HUDEP-2 (cell line): Measurements from ENCODE around the gene RTP5.

ENCODE experiments used
- DNase-seq, 76 experiments: peaks; one replicate each; lab custom pipeline; 2025; ENCODE audit not compliant: unreplicated experiment in 76 of 76; lab: John Stamatoyannopoulos, UW

The RTP5 gene

DNA sequence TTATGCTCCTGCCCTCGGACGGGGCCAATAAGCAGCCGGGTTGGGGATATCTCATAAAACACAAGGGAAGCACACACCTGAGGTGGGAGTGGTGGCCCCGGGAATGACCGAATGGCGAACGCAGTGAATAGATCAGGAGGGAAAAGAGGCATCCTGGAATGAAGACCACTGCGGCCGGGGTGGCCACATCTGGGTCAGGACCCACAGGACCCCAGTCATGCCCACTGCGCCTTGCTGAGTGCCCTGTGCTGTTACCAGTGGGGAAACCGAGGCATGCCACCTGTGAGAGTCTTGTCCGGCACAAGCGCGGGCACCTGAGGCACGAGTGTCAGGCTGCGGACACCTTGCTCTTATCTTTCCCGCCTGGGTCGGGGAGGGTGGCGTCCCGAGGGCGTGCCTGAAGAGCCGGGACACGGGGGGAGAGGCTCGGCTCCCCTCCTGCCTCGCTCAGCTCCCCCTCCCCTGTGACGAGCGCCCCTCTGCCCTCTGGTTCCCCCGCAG lies 12.4 kb upstream of the RTP5 start:
- DNase-seq: no peak

DNA sequence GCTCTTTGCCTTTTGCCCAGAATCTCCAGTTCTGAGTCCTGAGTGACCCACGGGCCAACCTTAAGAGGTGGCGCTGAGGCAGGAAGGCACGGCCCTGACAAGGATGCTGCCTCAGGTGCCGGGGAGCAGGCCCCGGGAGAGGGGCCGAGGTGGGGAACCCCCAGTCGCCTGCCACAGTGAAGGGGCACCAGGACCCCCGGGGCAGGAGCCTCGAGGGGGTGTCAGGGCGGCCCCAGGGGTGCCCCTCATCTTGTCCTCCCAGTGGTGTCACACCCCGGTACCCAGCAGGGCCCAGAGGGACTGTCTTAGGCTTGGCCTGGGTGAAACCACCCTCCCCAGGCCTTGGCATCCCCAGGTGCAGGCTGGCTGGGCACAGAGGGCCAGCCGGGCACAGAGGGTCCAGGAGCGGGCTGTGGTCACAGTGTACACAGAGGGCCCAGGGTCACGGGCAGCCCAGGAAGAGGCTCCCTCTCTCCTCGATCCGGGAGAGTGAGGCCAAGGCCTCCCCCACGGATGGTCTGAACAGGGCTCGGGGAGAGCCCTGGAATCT lies 11.9 kb upstream of the RTP5 start:
- DNase-seq: no peak

DNA sequence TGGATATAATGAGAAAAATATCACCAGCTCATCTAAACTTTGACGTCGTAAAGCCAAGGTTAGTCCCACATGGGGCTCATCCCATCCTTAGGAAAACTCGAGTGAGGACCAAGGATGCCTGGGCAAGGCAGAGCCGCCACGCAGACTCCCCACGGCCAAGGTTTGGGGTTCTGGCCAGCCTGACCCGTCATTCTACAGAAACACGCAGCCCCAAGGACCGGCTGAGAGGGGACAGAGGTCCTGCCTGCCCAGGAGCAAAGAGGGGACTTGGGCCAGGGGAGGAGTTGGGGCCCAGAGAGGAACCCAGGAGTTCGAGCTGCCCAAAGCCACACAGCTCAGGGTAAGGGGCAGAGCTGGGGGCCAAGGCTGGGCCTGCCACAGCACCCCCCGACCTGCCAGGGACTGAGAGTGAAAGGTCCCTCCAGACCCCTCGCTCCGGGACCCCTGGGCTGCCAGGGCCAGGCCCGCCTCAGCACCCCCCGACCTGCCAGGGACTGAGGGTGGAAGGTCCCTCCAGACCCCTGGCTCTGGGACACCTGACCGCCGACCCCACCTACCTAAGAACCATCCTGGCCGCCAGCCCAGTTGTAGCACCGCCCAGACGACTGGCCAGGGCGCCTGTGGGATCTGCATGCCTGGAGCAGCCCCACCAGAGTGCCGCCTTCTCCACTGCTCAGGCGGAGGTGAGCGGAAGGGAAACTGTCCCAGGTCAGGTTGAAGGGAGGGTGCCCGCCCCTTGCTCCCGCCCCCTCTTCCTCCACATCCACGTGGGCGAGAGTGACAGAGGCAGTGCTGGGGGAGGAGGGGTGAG lies 11.1 kb upstream of the RTP5 start, which contains the start of gene PDCD1:
Gene PDCD1, minus strand, starts transcription at position 689 of the 811 bp plus-strand sequence. Its CDS starts 56 bp downstream, at position 633.
- no peak for DNase-seq

DNA sequence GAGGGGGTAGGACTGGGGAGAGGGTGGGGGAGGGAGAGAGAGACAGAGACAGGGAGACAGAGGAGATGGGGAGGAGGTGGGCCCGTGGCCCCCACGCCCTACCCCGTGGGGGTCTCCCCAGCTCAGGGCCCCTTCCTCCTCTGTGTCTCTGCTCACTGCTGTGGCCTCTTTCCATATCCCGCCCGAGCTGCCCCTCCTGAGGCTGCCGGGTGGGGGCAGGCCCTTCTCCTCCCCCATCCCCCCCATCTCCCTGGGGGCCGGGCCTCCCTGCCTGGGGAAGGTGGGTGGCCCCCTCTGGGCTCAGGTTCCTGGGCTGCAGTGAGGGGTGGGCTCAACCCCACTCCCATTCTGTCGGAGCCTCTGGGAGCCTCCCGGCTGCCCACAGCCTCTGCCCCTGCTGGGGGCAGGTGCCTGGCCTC lies 10.5 kb upstream of the RTP5 start:
- DNase-seq: no peak

DNA sequence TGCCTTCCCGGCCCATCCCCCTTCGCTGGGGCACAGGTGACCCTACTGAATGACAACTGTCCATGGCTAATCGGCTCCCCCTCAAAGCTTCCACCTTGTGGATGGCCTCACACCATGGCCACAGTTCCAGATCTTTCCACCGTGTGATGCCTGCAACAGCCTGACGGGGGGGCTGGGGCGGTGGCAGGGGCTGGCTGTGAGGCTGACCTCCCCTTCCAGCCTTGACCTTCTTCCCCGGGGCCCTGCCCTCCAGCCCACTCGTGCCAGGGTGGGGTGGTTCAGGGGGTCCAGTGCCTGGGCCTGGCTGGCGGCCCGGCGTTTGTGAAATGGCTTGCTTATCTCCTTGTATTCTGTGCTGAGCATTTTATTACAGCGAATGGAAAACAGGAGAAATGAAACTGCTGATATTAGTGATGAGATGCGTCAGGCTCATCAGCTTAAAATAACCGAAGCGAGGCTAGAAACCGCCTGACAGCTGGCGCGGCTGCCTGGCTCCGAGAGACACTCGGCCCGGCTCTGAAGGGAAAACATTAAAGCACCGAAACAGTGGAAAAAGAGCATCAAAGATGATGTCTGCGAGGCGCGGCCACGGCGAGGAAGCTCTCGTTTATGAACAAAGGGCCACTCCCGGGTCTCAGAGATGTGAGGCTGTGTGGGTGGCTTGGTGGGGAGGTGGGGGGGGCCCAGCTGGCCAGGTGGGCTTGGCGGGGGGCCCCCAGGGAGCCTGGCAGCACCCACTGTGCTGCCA lies 9.9 kb upstream of the RTP5 start:
- peak in 1 of 76 experiments; percentile 4 for DNase-seq

DNA sequence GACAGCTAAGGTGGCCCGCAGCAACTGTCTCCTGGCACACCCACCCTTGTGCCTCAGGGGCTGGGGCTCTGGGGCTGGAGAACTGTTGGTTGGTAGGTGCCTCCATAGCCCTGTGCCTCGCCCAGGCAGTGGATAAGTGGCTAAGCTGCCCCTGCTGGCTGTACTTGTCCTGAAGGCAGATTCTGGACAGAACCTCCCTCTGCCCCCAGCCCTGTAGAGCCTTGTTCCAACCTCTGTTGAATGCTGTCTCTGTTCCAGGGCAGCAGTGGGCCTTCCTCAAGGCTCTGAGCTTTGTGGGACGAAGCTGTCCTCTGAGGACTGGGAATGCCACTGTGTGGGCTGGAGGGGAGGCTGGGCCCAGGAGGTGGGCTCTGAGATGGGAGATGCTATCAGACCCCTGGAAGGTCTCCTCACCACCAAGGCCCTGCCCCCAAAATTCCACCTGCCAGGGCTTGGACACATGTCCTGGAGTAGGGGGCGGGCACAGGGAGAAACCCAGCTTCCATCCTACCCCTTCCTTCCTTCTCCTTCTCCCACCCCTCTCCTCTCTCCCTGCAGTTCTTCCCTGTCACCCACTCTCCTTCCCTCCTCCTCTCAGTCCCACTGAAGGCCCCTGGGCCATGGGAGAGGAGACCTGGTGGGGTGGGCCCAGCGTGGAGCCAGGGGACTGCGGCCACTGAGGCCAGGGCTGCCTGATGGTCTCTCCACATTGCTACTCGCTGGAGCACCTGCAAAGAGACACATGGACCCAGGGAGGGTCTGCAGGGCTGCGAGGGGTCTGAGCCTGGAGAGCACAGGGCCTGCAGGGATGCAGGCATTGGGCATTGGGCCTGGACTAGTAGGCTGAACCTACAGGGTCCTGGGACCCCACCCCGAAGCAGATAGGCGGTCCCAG lies 9.1 kb upstream of the RTP5 start:
- no peak for DNase-seq

DNA sequence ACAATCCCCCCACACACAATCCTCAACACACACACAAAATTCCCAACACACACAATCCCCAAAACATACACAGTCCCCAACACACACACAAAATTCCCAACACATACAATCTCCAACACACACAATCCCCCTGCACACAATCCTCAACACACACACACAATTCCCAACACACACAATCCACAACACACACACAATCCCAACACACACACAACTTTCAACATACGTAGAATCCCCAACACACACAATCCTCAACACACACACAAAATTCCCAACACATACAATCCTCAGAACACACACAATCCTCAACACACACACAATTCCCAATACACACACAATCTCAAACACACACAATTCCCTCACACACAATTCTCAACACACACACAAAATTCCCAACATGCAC lies 8.3 kb upstream of the RTP5 start:
- DNase-seq: no peak

DNA sequence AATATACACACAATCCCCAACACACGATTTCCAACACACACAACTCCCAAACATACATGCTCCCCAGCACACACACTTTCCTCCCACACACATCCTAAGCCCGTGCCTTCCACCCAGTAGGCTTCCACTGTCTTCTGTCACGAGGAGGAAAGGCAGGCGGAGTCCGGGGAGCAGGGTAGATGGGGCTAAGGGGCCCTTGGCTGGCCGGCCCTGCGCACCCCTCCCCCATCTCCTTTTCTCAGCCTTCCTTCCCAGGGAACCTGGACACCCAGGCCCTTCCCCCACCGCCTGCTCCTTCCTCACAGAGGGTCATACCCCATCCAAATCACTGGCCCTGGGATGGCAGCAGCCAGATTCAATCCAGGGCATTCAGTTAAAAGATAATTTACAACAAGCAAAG lies 7.4 kb upstream of the RTP5 start:
- no peak for DNase-seq

DNA sequence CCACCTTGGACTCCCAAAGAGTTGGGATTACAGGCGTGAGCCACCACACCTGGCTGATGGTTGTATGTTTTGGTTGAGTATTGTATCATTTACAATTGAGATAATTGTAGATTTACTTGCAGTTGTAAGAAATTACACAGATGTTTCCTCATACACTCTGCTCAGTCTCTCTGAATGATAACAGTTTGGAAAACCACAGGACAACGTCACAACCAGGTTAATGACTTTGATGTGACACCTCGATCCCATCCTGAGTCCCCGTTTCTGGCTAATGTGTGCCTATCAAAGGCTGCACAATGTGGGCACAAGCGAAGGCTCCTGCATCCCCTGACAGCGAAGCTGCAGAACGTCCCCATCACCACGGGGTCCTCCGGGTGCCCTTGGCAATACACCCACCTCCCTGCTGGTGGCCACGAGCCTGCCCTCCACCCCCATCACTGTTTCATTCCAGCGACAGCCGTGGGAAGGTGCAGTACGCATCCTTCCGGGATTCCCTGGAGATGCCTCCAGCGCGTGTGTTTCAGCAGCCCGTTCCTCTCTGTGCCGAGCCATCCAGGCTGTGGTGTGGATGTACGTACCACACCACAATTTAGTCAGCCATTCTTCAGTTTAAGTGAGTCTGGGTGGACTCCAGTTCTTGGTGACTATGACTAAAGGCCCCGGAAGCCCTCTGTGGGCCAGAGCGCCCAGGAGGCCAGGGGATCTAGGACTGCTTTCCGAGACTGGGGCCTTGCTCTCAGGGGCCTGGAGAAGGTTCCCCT lies 6.6 kb upstream of the RTP5 start:
- no peak for DNase-seq

DNA sequence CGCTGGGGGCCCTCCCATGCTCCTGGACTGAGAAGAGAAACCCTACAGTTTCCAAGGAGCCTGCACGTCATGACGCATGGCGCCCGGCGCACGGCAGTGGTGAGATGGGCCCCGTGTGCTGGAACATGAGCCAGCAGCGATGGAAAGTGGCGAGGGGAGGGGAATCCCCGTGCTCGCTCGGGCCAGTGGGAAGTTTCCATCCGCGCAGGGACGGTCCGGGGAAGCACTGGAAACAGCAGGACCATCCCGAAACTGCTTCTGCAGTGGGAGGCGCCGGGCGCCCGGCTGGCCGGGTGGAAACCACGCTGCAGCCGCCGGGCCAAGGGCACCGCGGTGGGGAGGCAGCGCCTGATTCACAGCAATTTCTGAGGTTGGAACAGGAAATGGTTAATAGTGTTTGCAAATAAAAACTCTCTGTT lies 6.0 kb upstream of the RTP5 start:
- no peak for DNase-seq

DNA sequence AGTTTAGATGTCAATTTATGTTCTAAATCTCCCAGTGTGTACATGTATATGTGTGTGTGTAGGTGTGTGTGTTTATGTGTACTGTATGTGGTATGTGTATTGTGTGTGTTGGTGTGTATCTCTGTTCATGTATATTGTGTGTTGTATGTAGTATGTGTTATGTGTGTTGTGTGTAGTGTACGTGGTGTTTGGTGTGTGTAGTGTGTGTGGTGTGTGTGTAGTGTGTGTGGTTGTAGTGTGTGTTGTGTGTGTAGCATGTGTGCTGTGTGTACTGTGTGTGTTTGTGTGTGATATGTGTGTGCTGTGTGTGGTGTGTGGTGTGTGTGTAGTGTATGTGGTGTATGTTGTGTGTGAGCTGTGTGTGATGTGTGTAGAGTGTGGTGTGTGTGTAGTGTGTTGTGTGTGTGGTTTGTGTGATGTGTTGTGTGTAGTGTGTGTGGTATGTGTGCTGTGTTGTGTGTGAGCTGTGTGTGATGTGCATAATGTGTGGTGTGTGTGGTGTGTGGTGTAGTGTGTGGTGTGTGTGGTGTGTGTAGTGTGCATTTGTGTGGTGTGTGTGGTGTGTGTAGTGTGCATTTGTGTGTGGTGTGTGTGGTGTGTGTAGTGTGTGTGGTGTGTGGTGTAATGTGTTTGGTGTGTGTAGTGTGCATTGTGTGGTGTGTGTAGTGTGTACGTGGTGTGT lies 5.2 kb upstream of the RTP5 start:
- no peak for DNase-seq

DNA sequence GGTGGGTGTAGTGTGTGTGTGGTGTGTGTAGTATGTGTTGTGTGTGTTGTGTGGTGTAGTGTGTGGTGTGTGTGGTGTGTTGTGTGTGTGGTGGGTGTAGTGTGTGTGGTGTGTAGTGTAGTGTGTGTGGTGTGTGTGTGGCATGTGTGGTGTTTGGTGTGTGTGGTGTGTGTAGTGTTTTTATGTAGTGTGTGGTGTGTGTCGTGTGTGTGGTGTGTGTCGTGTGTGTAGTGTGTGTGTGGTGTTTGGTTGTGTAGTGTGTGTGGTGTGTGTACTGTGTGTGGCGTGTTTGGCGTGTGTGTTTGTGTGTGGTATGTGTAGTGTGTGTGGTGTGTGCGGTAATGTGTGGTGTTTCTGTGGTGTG lies 4.7 kb upstream of the RTP5 start:
- DNase-seq: no peak

DNA sequence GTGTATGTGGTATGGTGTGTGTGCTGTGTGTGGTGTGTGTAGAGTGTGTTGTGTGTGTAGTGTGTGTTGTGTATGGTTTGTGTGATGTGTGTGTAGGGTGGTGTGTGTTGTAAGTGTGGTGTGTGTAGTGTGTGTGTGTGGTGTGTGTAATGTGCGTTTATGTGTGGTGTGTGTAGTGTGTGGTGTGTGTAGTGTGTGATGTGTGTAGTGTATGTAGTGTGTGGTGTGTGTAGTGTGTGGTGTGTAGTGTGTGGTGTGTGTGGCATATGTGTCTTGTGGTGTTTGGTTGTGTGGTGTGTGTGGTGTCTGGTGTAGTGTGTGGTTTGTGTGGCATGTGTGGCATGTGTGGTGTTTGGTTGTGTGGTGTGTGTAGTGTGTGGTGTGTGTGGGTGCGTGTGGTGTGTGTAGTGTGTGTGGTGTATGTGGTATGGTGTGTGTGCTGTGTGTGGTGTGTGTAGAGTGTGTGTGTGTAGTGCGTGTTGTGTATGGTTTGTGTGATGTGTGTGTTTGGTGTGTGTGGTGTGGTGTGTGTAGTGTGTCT lies 4.0 kb upstream of the RTP5 start:
- DNase-seq: no peak

DNA sequence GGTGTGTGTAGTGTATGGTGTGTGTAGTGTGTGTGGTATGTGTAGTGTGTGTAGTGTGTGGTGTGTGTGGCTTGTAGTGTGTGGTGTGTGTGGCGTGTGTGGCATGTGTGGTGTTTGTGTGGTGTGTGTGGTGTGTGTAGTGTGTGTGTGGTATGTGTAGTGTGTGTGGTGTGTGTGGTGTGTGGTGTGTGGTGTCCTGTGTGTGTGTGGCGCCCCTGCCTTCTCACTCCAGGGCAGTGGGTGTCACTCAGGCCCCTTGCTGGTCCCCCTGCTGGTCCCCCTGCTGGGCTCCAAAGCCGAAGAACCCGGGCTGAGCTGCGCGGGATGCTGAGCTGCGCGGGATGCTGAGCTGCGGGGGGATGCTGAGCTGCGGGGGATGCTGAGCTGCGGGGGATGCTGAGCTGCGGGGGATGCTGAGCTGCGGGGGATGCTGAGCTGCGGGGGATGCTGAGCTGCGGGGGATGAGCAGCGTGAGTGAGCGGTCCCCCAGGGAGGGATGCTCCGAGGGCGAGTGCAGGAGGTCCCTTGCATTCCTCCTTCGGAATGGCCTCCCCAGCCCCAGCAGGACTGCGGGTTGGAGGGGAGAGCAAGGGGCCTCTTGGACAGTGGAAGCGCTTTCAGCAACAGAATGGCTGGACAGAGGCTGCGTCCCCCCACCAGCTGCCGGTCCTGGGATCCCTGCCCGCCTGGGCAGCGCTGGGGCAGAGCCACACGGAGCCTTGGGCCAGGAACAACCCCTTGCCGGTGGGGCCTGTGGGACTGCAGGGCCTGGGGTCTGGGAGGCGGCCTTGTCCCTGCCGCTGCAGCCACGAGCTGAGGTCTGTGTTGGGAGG lies 3.4 kb upstream of the RTP5 start:
- DNase-seq: no peak

DNA sequence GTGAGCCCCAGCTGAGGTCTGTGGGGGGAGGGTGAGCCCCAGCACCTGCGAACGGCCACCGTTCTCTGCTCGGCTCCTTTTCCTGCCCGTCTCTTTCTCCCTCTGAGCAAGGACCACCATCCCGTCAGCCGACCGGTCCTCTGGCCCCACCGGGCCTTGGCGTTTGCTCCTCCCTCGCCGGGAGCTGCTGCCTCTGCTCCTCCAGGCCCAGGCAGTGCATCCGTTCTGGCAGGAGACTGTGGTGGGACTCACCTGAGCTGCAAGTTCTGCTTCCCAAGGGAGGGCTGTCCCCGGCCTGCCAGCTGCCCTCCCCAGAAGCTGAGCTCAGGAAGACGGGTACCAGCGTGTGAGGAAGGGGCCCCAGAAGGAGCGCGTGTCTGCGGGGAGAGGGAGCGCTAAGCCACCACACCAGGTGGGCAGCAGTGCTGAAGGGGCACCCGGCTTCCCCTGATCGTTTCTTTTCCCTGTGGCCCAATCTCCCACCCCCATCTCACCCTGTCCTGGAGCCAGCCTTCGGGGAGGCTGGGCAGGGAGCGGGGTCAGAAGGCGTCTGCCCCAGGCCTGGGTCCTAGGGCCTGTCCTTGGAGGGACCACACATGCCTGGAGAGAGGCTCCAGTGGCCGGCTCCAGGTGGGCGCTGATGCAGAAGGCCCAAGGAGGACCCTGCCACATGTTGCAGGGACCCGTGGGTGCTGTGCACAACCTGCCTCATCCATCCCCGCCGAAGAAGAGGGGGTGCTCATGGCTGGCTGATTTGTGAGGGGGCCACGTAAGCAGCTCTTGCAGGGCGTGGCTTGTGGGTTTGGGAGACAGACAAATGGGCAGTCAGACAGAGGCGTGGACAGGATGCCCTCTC lies 2.5 kb upstream of the RTP5 start:
- no peak for DNase-seq

DNA sequence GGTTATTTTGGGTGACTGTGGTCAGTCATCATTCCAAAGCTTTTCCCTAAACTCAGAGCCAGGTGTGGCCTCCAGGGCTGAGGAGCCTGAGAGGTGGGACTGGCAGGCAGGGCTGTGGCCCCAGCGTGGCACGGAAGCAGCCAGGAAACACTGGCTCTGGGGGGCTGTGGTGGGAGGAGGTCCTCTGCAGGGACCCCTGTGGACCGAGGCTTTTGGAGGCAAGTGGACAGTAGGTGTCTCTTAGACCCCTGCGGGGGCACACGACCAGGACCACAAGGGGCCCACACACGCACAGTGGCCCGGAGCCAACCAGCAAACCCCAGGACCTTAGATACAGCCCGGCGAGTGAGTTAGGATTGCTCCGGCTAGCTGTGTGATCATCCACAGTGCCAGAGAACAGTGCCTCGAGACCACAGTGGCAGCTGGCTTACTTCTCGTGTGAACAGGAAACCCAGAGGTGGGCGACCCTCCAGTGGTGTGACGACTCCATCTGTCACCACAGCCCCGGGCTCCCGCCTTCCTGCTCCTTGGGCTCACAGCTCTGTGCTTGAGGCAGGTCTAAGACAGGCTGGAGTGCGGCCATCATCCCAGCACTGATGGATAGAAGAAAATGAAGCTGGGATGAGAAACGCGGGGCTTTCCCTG lies 1.6 kb upstream of the RTP5 start:
- no peak for DNase-seq

DNA sequence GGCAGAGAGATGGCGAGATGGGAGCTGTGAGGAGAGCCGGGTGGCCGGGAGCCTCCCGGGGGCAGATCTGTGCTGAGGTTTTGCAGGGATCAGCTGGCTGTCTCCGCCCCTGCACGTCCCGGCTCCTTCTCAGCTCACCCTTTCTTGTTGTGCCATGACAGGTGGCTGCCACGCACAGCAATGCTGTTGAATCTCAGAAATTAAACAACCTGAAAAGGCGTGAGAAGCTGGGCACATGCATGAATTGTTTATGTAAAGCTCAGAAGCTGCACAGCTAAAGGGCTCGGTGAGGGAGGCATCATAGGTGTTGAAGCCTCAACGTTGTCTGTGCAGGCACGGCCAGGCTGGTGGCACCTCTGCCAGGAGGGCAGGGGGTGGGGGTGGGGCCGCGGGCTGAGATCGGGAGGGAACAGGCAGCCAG lies 858 bp upstream of the RTP5 start:
- no peak for DNase-seq
